RKO (cell line): ENCODE measurements around the gene MILR1.
"Not testable (repeated sequence)": the region's sequence is repeated elsewhere in the genome, so short reads cannot be mapped to it uniquely, and the experiment has no call there.

Experiments
- DNase-seq: peaks from one replicate; pipeline ENCODE4 v3.0.0-alpha.2; 2016; ENCODE audit warnings: low spot score

MILR1 gene

DNA sequence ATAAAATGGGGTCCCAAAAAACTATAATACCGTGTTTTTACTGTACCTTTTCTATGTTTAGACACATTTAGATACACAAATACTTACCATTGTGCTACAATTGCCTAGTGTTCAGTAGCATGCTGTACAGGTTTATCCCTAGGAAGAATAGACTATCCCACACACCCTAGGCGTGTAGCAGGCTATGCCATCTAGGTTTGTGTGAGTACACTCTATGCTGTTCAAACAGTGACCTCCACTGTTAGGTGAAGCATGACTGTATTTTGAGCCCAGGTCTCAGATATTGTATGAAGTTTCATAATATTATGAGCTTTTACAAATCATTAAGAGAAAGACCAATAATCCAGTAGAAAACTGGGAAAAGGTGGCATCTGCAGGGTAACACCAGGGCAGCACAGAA lies 23.6 kb downstream of the MILR1 start:
- DNase-seq = no peak

- DNase-seq = no peak
Measured at GRCh38 chr17:64477849-64478248, 28.9 kb downstream of the MILR1 start.

- no peak for DNase-seq
Measured at GRCh38 chr17:64480951-64481350, 32.0 kb downstream of the MILR1 start.

DNA sequence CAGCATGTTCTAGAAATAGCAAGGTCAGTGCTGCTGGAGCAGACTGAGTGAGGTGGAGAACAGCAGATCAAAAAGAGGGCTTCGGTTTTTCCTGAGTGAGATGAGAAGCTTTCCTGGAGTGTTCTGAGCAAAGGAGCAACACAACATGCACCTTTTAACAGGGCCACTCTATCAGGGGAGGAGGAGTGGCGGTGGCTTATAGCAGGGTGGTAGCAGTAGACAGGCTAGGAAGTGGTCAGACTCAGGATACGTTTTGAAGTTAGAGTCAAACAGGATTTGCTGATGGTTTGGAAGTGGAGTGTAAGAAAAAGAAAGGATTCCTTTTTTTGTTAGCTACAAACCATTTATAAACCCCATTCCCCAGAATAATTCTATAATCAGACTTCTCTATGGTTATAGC lies 35.5 kb downstream of the MILR1 start:
- DNase-seq = no peak

- no peak for DNase-seq
Measured at GRCh38 chr17:64488301-64488700, 39.4 kb downstream of the MILR1 start.

DNA sequence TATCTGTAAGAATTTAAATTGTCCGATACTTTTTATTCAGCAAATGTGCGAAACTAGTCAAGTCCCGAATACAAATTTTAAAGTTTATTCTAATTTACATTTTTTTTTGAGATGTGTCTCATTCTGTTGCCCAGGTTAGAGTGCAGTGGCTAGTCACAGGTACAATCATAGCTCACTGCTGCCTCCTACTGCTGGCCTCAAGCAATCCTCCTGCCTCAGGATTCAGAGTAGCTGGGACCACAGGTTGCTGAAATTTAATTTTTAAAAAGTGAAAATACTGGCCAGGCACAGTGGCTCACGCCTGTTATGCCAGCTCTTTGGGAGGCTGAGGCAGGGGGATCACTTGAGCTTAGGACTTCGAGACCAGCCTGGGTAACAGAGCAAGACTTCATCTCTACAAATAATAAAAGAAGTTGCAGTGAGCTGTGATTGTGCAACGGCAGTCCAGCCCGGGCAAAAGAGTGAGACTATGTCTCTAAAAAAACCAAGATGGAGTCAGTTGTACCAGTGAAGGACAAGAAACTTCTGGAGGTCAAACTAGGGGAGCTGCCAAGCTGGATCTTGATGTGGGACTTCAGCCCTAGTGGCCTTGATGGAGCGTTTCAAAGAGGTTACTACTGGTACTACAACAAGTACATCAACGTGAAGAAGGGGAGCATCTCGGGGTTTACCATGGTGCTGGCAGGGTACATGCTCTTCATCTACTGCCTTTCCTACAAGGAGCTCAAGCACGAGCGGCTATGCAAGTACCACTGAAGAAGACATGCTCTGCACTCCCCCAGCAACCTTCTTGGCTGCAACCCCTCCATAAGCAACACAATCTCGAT lies 42.3 kb downstream of the MILR1 start:
- no peak for DNase-seq

GRCh38 chr17:64491994-64492393 lies 43.1 kb downstream of the MILR1 start:
- DNase-seq = peak; percentile 82

DNA sequence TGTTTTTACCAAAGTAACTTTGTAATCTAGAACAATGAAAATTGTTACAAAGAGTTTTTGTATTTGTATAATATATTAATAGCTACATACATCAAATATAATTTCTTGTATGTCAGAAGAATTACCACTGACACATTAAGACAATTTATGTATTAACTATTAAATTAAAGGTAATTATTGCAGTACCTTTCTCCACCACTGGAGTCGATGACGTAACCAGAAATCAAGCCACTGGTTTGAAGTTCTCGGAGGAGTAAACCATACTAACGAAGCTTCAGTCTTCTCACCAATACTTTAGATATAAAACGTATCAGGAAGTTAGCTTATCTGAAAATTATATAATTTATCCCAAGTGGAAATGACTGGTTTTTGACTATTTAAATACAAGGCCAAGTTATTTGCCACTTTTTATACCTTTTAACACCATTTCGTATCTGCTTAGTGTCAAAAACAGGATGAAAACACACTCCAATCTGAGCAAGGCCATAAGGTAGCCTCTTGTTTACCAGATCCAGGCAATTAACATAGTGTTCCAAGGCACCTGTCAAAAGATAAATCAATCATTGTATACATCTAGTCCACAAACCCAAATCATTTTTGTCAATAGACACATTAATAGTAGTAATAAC lies 43.7 kb downstream of the MILR1 start:
- no peak for DNase-seq

GRCh38 chr17:64494121-64494520 lies 45.2 kb downstream of the MILR1 start:
- no peak for DNase-seq

DNA sequence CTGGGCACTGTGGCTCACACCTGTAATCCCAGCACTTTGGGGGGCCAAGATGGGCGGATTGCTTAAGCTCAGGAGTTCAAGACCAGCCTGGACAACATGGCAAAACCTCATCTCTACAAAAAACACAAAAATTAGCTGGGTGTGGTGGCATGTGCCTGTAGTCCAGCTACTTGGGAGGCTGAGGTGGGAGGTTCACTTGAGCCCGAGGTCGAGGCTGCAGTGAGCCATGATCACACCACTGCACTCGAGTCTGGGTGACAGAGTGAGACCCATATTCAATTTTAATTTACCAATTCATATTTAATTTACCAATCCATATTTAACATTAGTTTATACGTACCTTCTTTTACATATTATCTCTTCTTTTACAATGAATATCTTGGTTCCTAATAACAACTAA lies 46.4 kb downstream of the MILR1 start:
- DNase-seq = not testable (repeated sequence)

- DNase-seq = no peak
Measured at GRCh38 chr17:64496348-64496785, 47.5 kb downstream of the MILR1 start.

DNA sequence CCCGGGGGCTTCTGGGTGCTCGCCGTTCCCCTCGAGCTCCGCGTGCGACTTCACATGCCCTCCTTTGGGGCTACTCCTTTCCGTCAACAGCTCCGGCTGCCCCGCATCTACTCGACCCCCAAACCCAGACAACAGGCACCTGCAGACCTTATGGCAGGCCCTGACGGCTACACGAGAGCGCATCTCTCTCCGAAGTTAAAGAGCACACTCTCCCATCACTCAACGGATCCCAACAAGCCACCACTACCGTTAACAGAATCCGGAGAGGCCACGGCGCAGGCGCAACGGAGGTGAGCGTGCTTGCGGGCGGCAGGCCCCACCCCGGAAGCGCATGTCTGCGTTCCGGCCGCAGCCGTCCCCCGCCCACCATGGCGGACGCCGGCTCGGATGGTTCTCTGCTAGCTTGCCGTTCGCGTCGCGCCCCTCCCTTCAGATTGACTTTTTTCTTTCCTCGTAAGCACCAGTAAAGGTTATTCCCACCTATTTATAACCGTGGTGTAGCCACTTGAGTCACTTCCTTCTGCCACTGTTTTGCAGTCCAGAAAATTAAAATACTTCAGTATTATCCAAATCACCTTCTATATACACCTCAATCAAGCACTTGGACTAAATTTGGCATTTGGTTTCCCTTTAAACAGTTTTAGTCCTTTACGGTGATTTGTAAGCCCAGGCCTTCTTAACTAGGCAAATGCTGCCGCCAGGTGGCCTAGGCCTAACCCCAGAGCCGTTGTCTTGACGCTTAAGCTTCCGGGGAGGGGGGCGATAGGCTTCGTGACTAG lies 48.1 kb downstream of the MILR1 start, which contains the start of gene POLG2:
Gene POLG2, minus strand, starts transcription at position 269 of the 779 bp plus-strand sequence. Its CDS starts 86 bp downstream, at position 183.
- peak; percentile 94 for DNase-seq

DNA sequence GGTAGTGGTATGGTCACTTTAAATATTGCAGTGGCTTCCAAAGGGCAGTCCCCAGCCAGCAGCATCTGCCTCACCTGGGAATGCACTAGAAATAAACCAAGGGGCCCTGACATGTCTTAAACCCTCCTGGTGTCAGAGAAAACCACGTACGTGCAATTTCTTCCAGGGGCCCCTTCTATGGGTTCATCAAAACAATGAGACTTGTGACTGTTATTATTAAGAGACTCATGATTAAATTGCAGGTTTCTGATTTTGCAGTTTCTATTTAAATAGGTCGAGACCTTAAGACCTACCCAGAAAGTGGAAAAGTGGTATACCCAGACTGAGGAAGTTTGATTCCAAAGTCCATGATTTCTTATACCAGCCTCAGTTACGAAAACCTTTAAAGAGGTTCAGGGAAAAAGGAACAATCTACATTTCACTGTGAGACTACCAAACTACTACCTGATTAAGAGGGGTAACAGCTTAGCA lies 48.7 kb downstream of the MILR1 start:
- no peak for DNase-seq

DNA sequence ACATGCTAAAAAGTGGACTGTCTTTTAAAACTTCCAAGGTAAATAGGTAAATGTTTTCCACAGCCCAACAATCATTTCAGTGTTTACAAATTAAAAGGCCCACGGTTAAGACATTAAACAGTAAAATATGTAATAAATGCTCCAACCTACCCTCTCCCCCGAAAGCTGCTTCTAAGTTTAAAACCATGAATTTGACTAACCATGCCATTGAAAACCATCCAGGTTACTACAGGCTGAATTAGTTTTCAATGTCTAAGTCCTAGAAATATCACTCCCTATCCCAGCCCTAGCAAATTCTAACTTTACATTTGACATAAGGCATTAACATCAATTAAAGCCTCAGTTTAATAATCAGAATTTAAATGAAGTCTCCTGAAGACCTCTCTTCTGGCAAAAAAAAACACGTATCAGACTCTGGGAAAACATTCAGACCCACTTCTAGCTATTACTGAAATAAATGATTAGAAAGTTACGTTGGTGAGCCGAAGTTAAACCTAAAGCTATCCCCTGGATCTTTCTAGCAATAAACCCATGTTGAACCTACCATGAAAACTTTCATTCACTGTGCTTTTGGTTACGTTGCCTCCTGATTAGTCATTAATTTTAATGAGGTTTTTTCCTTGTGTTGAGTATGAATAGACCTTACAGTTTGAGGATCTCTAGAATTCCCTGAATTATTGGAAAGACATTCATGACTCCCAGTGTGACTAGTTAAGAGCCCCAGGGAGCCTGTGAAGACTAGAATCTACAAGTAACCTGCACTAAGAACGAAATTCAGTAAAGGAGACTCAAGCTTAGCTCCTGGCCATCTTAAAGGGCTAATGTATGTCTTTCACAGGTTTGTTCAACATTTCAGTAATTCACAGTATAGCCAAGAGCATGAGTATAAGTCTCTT lies 49.6 kb downstream of the MILR1 start:
- DNase-seq = peak; percentile 59

DNA sequence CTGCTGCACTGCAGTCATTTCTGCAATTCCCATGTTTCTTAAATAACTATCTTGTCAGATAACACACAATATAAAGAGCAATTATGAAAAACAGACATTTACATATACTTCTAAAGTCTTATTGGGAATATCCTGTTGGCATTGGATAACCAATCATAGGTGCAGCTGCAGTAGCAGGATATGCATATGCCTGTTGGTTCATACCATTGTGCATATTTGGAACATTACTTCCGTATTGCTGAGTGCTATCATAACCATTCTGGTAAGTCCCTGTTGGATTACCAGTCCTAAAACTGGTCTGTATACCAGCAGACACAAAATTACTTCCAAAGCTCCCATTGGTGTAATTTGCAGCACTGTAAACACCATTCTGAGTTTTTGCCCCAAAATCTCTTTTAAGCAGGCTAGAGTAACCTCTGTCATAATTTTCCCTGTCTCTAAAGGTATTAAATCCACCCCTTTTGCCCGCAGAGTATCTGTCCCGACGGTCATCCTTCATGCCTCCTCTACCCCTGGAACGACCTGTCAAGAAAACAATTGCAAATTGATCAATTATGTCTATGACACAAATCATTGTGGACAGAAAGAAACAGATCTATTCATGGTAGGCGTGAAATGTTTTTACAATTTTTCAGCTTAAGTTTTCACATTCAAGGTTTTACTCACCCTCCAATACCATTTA lies 51.0 kb downstream of the MILR1 start:
- DNase-seq = peak; percentile 75

DNA sequence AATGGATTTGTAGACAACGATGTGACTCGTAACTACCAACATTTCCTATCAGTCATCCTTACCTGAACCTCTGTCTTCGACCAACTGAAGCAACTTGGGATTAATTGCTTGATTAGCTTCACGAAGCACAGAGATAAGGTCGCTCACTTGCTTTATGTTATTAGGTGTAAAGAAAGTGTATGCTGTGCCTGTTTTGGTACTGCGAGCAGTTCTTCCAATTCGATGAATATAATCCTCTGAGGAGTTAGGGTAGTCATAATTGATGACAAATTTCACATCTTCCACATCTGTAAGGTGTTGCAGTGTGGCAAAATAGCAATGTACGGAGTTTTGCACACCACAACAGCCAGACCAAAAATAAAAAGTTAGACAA lies 51.6 kb downstream of the MILR1 start:
- no peak for DNase-seq

- DNase-seq = no peak
Measured at GRCh38 chr17:64500862-64501765, 52.2 kb downstream of the MILR1 start.

GRCh38 chr17:64502021-64502420 lies 53.1 kb downstream of the MILR1 start:
- DNase-seq = no peak

- DNase-seq = no peak
Measured at GRCh38 chr17:64502809-64503208, 53.9 kb downstream of the MILR1 start.

DNA sequence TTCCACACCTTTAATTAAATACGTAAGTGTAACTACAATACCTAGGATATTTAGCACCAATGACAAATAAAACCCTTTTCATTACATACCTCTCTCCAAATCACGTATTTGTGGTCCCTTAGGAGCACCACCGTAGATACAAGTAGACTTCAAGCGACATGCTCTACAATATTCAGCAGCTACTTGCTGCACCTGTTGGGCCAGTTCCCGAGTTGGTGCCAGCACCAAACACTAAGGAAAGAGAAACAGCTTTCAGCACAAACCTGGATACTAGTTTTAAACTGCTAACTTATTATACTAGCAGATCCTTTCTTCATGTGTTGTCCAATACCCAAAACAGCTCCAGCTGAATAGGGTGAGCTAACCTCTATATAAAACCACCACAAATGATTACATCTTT lies 54.4 kb downstream of the MILR1 start:
- DNase-seq = no peak
